NOMO-1 treated with dmso at 0.1 percent for 144 hours (cell line): ENCODE data around the gene CEP112.
"Not testable (repeated sequence)": the region's sequence is repeated elsewhere in the genome, so short reads cannot be mapped to it uniquely, and the experiment has no call there.

ENCODE experiments used
- DNase-seq: peaks from one replicate; lab custom pipeline; 2025; ENCODE audit not compliant: unreplicated experiment; lab: John Stamatoyannopoulos, UW

The CEP112 gene

DNA sequence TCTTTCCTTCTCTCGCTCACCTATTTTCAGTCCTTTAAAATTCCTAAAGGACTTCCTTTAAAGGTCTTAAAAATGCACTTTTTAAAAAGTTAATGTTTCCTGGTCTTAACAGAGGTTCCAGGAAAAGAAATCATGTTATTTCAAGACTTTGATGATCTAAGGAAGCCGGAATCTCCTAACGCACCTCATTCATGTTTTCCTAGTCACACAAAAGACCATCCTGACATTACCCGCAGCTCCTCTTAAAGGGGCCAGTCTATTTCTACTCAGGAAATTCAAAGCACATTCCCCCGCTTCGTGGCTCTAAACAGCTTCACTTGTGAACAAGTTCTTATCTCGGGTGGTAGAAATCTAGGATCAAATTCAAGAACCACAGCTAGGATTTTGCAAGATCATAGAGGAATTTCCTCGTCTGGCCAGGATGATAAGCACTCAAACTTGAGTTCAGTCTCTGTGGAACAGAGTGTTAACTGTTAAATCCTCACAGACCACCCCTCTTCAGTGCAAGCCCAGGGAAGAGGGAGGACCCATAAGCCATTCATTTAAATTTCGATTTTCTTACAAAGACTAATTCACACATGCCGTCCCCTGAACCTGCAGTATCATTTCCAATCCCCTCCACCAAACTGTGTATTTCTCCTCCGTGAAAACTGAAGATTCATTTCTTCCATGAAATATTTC, 493.4 kb downstream of the CEP112 start:
- no peak for DNase-seq

DNA sequence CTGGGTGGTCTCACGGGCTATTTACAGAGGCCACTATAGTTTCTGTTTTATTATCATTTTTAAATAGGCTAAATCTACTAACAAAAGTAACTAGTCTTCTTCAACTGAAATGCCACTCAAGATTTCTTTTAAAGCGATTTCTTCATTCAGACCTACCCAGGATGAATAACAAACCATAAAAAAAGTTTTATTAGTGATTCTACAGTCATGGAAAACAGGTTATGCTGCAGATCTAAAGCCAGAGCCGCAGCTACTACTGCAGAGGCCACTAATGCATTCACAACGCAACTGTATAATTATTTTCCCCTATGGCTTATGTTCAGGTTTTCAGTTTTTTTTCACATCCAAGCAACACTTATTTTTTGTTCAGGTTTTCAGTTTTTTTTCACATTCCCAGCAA, 494.3 kb downstream of the CEP112 start:
- DNase-seq, result no peak

DNA sequence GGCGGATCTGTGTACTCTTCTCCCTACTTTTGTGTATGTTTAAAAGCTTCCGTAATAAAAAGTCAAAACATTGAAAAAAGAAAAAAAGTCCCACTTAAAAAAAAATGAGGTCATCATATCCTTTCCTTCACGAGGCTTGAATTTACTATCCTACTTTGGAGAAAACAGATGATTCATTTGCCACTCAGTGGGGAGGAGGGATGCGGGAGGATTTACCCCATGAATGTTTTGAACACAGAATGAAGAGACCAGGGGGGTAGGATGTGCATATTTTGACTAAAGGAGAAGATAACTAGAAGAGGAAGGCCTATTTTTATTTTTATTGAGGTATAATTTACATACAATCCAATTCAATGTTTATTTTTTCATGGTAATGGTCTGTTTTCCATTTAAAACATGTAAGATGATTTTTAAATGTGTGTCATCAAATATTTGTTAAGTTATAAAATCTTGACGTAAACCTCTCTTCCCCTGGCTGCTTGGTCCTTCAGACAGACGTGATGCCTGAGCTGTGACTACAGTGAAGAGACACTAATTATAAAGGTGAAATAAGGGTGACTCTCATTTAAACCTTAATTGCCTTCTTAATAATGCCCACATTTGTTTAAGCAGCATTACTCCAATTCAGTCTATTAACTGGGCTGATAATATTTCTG, 495.1 kb downstream of the CEP112 start:
- DNase-seq, result no peak

DNA sequence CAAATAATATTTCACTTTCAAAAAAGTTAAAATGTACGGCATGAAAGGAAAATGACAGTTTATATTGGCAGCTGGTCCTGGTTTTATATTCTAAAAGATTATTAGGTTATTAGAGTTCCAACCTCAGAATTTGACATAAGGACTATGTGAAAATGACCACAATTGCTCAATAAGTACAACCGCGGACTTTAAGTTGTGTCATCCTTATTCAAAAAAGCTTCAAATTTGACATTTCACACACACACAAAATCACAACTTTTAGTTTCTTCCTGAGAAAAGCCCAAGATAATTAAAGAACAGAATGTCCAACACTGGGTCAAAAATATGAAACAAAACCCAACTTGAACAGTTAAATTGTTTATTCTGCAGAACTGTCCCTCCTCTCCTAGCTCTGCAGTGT, 497.3 kb downstream of the CEP112 start:
- no peak for DNase-seq

DNA sequence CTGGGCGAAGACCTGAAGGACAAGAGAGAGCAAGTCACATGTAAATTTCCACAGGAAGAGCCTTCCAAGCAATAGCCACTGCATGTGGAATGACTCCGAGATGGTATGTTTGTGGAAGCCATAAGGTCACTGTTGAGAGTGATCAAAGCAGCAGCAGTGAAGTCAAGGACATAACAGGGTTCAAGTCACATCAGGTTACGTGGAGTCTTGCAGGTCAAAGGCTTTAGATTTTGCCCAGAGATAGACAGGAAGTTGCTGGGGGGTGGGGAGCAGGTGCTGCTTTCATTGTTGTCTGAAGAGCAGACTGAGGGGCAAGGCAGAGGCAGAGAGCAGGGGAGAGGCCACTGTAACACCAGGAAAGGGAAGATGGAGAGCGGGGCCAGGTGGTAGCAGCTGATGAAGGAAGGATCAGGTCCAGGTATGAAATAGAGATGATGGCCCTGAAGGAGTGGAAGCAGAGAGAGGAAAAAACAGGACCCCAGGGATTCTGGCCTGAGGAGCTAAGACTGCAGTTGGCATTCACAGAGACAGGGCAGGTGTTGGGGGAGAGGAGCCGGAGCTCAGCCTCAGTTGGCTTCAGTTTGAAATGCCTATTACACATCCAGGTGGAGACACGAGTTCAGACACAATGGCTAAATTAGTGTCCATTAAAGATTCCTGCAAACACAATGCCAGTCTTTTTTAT, 501.2 kb downstream of the CEP112 start:
- DNase-seq, result no peak

DNA sequence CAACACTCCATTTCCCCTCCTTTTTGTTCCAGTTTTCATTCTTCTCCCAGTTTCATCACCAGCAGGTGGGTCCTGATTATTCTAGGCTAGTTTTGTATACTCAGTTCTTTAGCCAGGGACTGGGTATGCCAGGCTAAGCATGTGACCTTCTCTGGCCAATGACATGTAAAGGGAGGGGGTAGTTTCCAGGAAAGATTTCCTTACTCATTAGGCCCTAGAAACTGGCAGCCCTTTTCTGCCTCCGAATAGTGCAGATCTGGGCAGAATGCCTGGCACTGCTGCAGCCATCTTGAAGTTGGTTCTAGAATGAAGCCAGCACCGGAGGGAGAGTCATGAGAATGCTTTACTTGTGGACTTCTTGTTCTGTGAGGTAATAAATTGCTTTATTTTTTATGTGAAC, 503.6 kb downstream of the CEP112 start:
- DNase-seq, result no peak

DNA sequence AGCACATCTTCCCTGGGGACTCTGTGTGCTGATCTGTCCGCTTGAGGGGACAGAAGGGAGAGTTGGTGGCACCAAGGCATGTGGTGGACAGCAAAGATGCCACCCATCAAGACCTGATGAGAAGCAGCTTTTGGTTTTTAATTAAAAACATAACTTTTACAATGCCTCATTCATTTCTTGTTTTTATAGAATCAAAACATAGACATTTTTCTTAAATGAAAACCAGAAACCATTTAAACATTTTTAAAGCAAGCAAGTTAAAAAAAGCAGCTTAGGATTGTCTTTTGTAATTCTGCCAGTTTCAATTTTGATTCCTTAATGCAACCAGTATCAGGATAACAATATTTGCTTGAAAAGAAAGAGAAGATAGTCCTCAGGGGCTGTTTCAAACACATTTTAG, 506.8 kb downstream of the CEP112 start:
- DNase-seq, result no peak

DNA sequence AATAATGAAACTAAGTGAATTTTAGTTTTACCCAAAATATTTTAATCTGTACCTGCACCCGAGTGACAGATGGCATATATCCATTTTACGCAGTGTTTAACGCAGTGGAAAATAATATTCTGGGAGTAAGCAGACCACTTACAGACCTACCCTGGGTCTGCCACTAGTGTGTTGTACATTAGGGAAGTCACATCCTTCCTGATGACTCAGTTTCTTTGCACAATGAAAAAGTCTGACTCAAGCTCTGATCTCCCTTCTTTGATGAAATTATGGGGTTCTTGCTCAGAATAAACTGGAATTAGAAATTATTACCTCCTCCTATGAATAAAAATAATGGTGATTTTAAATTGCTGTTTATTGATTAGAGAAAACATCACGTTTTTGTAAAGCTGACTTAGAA, 507.3 kb downstream of the CEP112 start:
- DNase-seq, result no peak

DNA sequence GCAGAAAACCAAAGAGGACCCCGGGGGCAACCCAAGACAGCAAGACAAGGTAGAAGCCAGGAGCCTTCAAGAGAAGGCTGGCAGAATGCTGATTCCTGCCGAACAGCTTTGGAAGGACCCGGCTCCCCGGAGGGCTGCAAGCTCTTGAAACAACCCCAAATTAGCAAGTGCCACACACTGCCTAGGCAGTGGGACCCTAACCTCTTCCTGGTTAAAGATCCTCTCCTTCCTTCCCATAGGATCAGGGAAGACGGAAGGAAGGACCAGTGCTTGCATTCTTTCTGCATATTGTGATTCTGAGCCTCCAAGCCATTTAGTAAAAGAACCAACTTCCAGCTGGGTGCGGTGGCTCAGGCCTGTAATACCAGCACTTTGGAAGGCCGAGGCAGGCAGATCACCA, 508.5 kb downstream of the CEP112 start:
- no peak for DNase-seq

DNA sequence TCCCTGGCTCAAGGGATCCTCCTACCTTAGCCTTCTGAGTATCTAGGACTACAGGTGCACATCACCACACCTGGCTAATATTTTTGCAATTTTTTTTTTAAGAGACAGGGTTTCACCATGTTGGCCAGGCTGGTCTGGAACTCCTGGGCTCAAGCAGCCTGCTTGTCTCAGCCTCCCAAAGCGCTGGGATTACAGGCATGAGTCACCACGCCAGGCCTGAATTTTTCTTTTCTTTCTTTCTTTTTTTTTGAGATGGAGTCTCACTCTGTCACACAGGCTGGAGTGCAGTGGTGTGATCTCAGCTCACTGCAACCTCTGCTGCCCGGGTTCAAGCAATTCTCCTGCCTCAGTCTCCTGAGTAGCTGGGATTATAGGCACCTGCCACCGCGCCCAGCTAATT, 510.2 kb downstream of the CEP112 start:
- not testable (repeated sequence) for DNase-seq

DNA sequence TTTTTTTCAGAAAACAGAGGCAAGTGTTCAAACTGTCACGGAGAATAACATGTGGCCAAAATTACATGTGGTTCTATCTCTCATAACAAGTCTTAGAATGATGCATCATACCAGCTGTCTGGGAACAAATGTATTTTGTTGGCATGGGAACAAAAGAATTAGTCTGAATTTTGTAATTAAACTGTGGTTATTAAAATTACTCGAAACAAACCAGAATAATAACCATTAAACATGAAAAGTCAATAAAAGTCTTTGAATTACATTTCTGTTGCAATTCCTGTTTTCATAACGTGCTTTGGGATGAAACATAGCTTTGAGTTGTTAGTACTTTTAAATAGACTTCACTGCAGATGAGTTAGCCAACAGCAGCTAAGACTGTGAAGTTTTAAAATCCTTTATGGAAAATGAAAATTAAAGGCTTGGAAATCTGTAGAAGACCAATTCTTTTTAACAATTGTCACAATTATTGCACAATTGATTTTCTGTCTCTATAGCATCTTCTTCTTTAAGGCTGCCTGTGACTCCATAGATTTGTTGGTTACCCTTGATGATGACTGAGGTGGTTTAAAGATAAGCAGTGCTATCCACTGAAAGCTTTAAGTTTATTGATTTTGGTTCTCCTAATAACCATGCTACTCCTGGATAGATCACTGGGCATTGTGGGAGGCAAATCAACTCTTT, 512.6 kb downstream of the CEP112 start:
- DNase-seq, result no peak

DNA sequence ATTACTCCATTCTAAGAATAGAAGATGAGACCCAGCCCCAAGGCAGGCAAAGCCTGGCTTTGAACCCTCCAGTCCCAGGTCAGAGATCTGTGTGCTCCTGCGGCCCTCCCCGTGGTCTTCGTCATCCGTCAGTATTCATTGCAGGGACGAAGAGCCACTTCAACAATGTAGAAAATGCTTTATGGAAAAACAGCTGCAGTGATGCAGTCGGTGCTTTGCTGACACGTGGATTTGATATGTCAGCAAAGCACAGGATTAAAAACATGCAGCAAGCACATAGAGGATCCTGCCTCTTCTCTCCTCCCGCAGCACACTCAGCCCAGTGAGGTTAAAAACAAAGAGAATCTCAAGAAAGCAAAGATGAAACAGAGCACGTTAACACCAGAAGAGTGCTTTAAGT, 513.4 kb downstream of the CEP112 start:
- DNase-seq, result no peak

DNA sequence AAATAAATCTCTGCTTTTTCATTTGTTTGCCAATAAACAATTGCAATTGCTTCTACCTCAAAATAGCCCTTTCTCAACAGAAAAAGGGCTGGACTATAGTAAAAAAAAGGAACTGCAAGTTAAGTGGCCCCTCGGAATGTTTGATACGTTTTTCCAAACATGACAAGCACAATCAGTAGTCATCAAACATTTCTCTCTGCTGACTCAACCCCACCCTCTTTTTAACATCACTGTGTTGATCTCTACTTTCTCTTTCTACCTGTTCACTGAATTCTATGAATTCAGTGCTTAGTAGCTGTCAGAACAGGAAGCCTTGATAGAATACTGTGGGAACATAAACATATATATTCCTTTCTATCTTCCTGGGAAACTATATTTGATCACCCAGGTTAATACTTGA, 514.0 kb downstream of the CEP112 start:
- DNase-seq, result no peak

DNA sequence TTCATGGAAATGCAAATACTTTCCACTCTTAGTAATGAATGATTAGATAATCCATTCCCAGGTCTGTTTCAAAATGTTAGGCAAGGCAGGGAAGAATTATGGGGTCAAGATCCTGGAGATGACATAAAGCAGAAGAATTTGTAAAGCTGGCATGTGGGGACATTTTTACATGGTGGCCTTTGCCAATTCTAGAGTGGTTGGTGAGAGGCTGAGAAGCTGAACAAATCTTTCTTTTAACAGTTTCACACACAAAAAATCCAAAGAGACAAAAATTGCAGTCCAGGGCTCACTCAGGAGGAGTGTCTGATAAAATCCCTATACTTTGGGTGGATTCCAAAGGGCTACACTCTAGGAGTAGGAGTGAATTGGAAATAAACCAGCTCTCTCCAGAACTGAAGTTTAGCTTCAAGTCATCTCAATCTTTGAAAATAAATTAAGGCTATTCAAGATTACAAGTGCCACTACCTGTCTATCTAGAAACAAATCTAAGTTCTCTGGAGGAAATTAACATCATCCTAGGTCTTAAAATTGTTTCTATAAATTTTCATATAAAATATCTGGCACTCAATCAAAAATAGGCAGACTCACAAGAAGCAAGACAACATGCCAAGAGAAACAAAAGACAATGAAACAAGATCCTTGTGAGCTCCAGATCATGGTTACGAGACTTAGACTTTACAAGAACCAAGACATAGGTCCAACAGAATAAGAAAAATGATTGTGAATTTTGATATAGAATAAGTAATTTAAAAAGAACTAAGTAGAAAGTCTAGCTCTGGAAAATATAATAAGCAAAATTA, 517.5 kb downstream of the CEP112 start:
- no peak for DNase-seq

DNA sequence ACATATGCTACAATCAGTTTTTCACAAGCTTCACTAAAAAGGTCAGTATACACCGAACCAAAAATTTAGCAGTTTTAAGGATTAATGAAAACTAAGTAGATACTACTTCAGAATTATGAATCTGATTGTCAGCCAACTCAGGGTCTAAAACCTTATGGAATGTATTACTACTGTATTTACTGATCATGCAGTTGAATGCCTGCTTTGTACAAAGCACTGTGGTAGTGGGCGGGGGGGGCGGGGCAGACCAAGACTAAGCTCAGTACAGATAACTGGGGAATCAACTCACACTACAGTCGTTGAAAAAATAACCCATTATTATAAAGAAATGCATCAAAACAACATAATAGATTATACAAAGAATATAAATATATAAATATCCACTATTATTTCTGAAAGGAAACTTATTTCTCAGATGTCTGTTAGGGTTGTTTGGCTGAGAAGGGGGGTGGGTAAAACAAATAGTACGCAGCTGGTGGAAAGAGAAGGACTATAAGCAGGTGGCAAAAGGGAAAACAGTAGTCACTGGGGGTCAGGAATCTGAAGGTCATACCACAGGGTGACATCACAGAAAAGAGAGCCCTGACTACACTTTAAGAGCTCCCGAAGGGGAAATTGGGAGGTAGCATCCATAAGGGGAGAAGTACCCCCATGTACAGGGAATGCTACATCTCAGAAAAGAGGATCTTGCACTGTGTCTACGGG, 521.1 kb downstream of the CEP112 start:
- DNase-seq, result no peak

DNA sequence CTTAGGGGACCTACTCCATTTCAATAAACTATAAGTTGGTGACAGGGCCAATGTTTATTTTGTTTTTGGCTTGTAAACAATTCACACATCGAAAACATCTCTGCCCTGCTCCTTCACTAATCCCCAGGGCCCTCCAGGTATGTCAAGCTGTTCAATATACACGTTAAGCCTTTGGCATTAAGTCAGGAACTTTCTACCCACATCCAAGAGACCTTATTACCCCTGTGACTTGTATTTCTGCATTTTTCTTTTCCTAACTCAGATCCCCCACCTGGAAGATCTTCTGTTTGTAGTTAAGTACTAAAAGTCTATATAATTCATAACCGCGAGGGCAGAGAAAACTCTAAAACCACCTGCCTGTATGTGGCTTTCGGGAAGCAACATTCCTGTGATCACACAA, 523.7 kb downstream of the CEP112 start:
- no peak for DNase-seq

DNA sequence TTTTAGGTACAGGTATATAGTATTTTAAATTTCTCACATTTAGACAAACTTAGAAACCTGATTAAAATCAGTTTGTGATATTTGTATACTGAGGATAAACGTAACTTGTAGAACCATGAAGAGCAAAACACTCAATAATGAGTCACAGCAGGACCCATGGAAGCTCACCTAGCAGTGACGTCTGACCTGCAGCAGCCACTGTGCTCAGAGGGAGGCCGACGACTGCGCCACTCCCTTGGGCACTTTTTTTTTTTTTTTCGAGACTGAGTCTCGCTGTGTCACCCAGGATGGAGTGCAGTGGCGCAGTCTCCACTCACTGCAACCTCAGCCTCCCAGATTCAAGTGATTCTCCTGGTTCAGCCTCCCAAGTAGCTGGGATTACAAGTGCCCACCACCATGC, 524.3 kb downstream of the CEP112 start:
- DNase-seq, result no peak

DNA sequence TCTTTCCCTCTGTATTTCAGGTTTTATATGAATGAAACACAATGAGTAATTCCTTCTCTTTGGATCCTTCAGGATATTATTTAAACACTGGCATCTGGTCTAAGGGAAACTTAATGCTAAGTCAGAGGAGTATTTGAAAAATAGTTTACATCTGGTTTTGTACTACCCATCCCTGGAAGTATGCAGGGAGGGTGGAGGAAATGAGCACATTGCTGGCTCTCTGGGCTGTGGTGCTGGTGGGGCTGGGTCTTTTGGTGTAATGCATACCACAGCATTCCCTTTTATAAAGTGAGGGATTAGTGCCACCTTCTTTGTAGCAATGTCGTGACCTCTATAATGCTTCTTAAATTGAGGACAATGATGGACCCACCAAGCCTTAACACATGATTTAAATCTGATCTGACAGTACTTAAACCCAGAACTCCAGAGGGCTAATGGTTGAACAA, 525.0 kb downstream of the CEP112 start:
- DNase-seq, result no peak

DNA sequence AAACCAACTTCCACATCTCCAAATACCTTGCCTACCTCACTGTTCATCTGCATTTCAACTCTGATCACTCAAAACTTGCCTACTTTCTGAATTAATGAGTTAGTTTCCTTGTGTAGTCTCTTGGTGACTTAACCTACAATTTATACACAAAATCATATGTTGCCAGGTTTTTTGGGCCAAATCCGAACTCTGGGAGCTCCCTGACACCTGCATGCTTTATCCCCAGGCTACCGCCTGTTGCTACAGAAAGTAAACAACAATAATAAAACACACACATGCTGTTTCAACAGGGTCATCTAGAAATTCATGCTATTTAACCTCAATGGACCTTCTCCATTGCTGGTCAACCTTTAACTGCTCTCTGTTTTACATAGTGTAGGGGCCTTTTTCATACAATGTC, 526.0 kb downstream of the CEP112 start:
- DNase-seq, result no peak

DNA sequence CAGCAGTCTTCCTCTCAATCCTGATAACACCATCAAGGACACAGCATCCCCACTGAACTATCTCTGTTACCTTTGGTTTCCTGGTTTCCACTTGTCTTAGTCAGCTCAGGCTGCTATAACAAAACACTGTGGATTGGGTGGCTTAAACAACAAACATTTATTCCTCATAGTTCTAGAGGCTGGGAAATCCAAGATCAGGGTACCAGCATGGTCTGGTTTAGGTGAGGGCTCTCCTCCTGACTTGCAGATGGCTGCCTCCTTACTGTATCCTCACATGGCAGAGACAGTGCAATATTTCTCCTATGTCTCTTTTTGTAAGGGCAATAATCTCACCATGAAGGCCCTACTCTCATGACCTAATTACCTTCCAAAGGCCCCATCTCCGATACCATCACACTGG, 527.2 kb downstream of the CEP112 start:
- DNase-seq, result no peak
